ENCODE measurements around the gene LRRC26.

DNA sequence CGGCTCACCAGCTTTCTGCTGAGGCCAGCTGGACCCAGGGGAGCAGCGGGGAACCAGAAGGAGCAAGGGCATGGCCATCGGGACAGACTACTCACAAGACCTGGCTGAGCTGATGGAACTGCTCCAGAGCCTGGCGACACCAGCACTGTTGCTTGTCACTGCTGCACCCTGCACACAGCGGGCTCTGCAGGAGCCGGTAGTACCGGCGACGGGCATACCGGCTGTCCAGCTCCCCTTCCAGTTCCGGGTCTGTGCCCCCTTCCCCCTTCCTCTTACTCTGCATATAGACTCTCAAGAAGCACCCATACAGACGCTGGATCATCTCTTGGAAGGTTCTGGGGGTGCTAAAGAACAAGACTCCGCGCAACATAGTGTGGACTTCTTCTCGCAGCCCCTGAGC, 17.5 kb upstream of the LRRC26 start:
- TF ChIP-seq, protein P1, sequence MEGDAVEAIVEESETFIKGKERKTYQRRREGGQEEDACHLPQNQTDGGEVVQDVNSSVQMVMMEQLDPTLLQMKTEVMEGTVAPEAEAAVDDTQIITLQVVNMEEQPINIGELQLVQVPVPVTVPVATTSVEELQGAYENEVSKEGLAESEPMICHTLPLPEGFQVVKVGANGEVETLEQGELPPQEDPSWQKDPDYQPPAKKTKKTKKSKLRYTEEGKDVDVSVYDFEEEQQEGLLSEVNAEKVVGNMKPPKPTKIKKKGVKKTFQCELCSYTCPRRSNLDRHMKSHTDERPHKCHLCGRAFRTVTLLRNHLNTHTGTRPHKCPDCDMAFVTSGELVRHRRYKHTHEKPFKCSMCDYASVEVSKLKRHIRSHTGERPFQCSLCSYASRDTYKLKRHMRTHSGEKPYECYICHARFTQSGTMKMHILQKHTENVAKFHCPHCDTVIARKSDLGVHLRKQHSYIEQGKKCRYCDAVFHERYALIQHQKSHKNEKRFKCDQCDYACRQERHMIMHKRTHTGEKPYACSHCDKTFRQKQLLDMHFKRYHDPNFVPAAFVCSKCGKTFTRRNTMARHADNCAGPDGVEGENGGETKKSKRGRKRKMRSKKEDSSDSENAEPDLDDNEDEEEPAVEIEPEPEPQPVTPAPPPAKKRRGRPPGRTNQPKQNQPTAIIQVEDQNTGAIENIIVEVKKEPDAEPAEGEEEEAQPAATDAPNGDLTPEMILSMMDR (IDR thresholded peaks at IDR 0.05; ENCODE audit: low read depth, low read length, poor library complexity, severe bottlenecking): no peak
- TF ChIP-seq EZH2phosphoT487 (IDR thresholded peaks at IDR 0.05; ENCODE audit: borderline replicate concordance, low read length): no peak

Data from DOHH2 (cell line).